Stimulated activated CD4-positive, alpha-beta T cell treated with anti-CD3 and anti-CD28 coated beads, Interleukin-2, amount 100 ng/mL, for 48 hours (primary cell): ENCODE results near the gene SNED1.

ENCODE experiments used
- DNase-seq, 2 donors: peaks; one replicate each; pipeline ENCODE4 v3.0.0-alpha.2; 2020

Gene SNED1

GRCh38 chr2:241007111-241007510, 8.7 kb downstream of the SNED1 start:
- DNase-seq, result no peak

DNA sequence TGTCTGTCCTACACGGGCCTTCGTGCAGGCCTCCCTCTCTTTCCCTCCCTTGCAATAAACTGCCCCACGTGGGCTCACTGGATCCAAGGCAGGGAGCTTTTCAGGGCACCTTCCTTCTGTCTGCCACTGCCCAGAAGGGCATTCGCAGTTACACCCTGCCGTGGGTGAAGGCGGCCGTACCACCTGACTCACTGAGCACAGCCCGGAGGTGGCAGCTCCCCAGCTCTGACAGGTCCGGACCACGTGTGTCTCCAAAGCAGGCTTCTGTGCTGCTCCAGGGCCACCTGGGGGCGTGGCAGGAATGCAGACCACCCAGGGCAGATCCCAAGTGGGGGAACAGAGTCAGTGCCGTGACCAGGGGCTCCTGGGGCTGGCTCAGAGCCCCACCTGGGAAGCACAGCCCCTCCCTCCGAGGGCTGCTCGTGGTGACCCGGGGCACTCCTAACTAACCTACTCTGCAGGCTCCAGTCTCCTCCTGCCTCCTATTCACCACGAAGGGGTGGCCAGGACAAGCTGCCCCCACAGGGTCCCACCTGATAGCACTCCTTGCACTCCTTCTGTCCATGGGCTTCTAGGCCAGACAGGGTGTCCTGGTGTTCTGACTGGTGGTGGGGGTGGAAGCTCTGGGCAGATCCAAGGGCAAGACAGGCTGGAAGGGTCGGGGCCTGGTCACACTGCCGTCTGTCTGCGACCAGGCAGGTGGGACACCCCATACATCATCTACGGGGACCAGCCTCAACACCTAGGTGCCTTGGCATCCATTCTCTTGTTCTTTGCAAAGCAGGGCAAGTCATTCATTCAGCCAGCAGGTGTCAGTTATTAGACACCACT, 9.7 kb downstream of the SNED1 start:
- no peak for DNase-seq

DNA sequence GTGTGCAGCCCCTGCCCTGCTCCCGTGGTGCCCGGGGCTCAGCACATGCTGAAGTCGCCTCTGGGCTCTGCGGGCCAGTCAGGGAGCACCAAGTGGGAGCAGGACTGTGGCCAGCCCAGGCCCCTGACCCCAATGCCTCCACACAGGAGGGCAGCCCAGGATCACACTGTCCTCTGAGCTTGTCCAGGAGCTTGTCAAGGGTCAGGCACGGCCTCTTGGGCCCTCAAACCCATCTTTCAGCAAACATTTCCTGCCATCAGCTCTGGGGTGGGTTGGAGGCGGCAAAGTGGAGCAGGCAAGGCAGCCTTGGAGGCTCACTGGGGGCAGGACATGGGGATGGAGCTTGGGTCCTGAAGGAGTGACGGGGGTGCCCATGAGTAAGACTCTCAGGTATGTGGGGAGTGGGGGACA, 10.3 kb downstream of the SNED1 start:
- no peak for DNase-seq

- DNase-seq, result no peak
These were observed 10.8 kb downstream of the SNED1 start for GRCh38 chr2:241009191-241009590.

GRCh38 chr2:241009601-241010530, 11.4 kb downstream of the SNED1 start:
- no peak for DNase-seq

- no peak for DNase-seq
These were observed 12.3 kb downstream of the SNED1 start for GRCh38 chr2:241010531-241011295.

DNA sequence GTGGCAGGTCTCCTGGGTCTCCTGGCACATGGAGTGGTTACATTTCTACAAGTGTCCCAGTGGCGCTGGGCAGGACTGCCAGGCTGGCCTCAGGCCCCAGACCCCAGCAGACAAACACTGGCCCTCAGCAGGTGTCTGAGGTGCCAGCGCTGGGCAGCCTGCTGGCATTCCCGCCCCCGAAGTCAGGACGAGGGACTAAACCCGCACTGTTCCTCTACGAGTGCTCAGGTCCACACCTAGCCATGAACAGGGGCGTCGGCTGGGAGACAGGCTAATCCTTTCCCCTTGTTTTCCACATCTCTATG, 12.8 kb downstream of the SNED1 start:
- no peak for DNase-seq

GRCh38 chr2:241011751-241012510, 13.5 kb downstream of the SNED1 start:
- no peak for DNase-seq

- DNase-seq, result no peak
These were observed 15.8 kb downstream of the SNED1 start for GRCh38 chr2:241014224-241014623.

DNA sequence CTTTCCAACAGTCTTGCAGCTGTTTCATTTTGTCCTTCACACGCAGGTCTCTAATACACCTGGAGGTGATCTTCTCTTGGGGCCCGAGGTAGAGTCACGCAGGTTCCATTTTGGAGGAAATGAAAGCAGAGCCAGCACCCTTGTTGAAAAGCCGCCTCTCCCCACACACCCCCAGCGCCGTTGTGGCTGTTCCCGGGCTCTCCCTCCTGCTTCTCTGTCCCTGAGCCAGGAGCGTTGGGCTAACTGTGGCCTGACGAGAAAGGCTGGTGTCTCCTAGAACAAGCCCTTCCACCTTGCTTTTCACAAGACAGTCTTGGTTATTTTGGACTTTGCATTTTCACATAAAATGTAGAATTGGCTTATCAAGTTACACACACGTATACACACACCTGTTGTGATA, 16.3 kb downstream of the SNED1 start:
- no peak for DNase-seq

- no peak for DNase-seq
These were observed 17.0 kb downstream of the SNED1 start for GRCh38 chr2:241015439-241015838.

- no peak for DNase-seq
These were observed 19.0 kb downstream of the SNED1 start for GRCh38 chr2:241017228-241017940.

DNA sequence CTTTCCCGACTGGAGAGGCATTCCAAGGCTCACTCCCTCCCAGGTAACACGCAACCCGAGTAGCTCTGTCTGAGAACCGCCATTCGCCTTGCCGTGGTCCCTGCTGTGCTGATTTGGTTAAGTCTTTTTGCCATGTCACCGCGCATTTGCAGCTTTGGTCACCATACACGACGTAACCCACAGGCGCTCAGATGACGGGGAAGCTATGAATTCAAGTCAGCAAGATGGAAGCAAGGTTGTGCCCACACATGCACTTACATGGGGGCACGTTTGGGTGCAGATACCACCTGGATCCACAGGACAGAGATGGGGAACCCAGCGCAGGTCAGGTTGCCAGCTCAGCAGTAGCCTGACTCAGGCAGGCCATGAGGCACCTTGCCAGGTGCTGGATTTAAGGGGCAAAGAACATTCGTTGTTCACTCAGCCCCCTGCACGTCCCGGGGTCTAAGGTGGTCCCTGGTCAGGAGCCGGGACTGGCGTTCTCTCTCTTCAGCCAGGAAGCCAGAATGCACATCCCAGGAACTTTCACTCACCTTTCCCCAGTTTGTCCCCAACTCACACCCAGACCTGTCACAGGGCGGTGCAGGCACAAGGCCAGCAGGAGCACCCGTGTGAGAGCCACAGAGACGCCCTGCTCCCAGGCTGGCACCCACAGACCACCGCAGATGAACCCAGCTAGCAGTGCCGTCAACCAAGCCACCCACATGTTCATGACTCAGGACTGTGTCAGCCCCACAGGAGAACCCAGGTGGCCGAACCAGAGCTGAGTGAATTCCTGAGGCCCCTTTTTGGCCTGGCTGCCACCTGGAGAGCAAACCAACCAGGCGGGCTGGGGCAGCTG, 19.9 kb downstream of the SNED1 start:
- DNase-seq, result no peak

DNA sequence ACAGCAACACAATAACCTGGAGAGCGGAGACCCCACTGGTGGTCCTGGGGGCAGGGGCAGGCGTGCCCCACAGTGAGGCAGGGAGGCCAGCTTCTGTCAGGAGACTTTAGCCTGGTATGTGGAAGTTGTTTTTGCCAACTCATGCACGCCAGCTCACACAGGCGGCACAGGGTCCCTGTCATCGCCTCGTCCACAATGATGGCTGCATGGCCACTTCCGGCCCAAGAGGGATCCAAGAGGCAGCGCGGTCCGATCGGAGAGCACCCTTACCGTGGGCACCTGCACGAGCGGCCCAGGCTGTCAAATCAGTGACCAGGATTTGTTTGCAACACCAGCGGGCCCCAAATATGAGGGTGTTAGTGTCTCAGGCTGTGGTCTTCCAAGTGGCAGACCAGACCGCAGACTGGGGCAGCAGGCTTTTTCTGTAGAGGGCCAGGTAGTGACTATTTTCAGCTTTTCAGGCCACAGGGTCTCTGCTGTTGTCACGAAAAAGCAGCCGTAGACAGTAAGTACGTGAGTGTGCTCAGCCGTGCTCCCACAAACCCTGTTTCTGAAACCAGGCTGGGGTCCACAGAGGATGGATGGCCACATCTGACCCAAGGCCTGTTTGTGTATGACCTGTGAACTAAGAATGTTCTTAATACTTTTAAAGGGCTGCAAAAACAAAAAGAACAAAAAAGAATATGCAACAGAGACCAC, 21.2 kb downstream of the SNED1 start:
- no peak for DNase-seq

DNA sequence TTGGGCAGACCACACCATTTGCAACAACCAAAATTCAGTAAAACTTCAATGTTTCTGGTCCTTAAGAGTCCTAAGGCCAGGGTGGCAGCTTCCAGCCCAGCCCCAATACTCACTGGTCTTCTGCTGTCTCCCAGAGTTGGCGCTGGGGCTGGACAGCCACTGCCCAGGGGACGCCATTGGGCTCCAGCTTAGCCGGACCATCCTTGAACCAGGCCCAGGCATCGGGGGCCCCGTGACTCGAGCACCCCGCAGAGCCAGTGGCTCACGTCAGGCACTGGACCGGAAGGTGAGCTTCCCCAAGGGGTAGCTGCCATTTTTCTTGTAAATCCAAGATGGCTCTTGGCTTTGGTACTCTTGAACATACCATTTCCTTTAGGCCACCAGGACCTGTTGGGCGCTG, 21.8 kb downstream of the SNED1 start:
- DNase-seq, result no peak

- no peak for DNase-seq
These were observed 22.3 kb downstream of the SNED1 start for GRCh38 chr2:241020629-241021190.

DNA sequence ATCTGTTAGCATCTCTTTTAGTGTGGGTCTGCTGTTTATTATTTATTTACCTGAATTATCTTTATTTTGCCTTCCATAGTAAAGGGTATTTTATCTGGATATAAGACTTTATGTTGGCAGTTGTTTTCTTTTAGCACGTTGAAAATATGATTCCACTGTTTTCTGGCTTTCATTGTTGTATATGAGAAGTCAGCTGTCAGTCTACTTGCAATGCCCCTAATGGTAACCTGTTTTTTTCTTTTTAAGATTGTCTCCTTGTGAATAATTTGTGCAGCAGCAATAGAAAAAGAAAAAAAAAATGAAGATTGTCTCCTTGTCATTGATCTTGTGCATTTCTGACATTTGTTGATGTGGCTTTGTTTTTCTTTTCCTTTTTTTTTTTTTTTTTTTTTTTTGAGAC, 27.2 kb downstream of the SNED1 start:
- no peak for DNase-seq

GRCh38 chr2:241029599-241030332, 31.3 kb downstream of the SNED1 start:
- no peak for DNase-seq

DNA sequence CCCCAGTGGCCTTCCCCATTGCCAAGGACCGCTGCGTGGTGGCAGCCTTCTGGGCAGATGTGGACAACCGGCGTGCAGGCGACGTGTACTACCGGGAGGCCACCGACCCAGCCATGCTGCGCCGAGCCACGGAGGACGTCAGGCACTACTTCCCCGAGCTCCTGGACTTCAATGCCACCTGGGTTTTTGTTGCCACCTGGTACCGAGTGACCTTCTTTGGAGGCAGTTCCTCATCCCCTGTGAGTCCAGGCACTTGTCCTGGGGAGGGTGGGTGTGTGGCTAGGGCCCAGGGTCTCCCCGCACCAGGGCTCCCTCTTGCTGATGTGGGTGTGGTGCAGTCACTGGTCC, 31.9 kb downstream of the SNED1 start:
- DNase-seq, result no peak
